NCI-H82 (cell line): Measurements from ENCODE around the gene NAV1.
"Not testable (repeated sequence)": the region's sequence is repeated elsewhere in the genome, so short reads cannot be mapped to it uniquely, and the experiment has no call there.

ENCODE experiments used
- DNase-seq: peaks from one replicate; lab custom pipeline; 2025; lab: John Stamatoyannopoulos, UW

Gene NAV1

GRCh38 chr1:201504799-201505502 is 34.0 kb upstream of the NAV1 start:
- no peak for DNase-seq

- DNase-seq = no peak
Measured at GRCh38 chr1:201505503-201505890, 33.4 kb upstream of the NAV1 start.

- DNase-seq = no peak
Measured at GRCh38 chr1:201506092-201506491, 32.8 kb upstream of the NAV1 start.

GRCh38 chr1:201506557-201507359 is 32.2 kb upstream of the NAV1 start, which contains the start of gene CSRP1:
Gene CSRP1 (minus strand): TSS chr1:201507123. CDS start chr1:201496303, 10,820 bp downstream.
- no peak for DNase-seq

GRCh38 chr1:201507360-201507675 is 31.6 kb upstream of the NAV1 start:
- DNase-seq = no peak

- no peak for DNase-seq
Measured at GRCh38 chr1:201508809-201509208, 30.1 kb upstream of the NAV1 start.

GRCh38 chr1:201509601-201510374 is 29.1 kb upstream of the NAV1 start:
- no peak for DNase-seq

- DNase-seq = no peak
Measured at GRCh38 chr1:201510734-201511133, 28.2 kb upstream of the NAV1 start.

- no peak for DNase-seq
Measured at GRCh38 chr1:201511396-201511940, 27.5 kb upstream of the NAV1 start.

- DNase-seq = no peak
Measured at GRCh38 chr1:201511941-201512539, 26.9 kb upstream of the NAV1 start.

- no peak for DNase-seq
Measured at GRCh38 chr1:201513498-201514243, 25.3 kb upstream of the NAV1 start.

GRCh38 chr1:201514466-201514865 is 24.5 kb upstream of the NAV1 start:
- no peak for DNase-seq

GRCh38 chr1:201515062-201515750 is 23.7 kb upstream of the NAV1 start:
- DNase-seq = no peak

- no peak for DNase-seq
Measured at GRCh38 chr1:201515895-201516294, 23.0 kb upstream of the NAV1 start.

GRCh38 chr1:201516511-201517127 is 22.3 kb upstream of the NAV1 start:
- no peak for DNase-seq

GRCh38 chr1:201517631-201518030 is 21.3 kb upstream of the NAV1 start:
- DNase-seq = no peak

GRCh38 chr1:201518071-201518470 is 20.9 kb upstream of the NAV1 start:
- DNase-seq = no peak

GRCh38 chr1:201520046-201520575 is 18.8 kb upstream of the NAV1 start:
- not testable (repeated sequence) for DNase-seq

- no peak for DNase-seq
Measured at GRCh38 chr1:201525193-201525778, 13.6 kb upstream of the NAV1 start.

GRCh38 chr1:201527879-201528278 is 11.0 kb upstream of the NAV1 start:
- DNase-seq = no peak
